SIG-M5 treated with dmso at 0.1 percent for 504 hours (cell line): ENCODE data around the gene KANSL2.
"Not testable (repeated sequence)": the region's sequence is repeated elsewhere in the genome, so short reads cannot be mapped to it uniquely, and the experiment has no call there.

Experiments used
- DNase-seq: peaks from one replicate; lab custom pipeline; 2025; ENCODE audit not compliant: unreplicated experiment; lab: John Stamatoyannopoulos, UW

KANSL2 gene

GRCh38 chr12:48681710-48682532, at the start of gene KANSL2:
Gene KANSL2, minus strand, starts transcription at chr12:48682238. Its CDS starts 606 bp downstream, at chr12:48681632.
- DNase-seq = peak; percentile 99

- DNase-seq = no peak
These were observed 46.8 kb upstream of the KANSL2 start for GRCh38 chr12:48728807-48729206.

GRCh38 chr12:48720737-48721136, 38.7 kb upstream of the KANSL2 start:
- not testable (repeated sequence) for DNase-seq

GRCh38 chr12:48720171-48720570, 38.1 kb upstream of the KANSL2 start:
- DNase-seq = not testable (repeated sequence)

GRCh38 chr12:48719002-48719401, 37.0 kb upstream of the KANSL2 start:
- DNase-seq = not testable (repeated sequence)

- DNase-seq = no peak
These were observed 35.2 kb upstream of the KANSL2 start for GRCh38 chr12:48717252-48717695.

- peak; percentile 100 for DNase-seq
These were observed 34.6 kb upstream of the KANSL2 start, which contains the start of gene CCNT1 for GRCh38 chr12:48716493-48717251. Gene CCNT1, minus strand, starts transcription at chr12:48716707. Its CDS starts 32 bp downstream, at chr12:48716675.

GRCh38 chr12:48716168-48716492, 34.1 kb upstream of the KANSL2 start:
- no peak for DNase-seq

- DNase-seq = no peak
These were observed 30.2 kb upstream of the KANSL2 start for GRCh38 chr12:48712209-48712608.

- DNase-seq = not testable (repeated sequence)
These were observed 16.8 kb upstream of the KANSL2 start for GRCh38 chr12:48698822-48699221.

GRCh38 chr12:48696626-48697025, 14.6 kb upstream of the KANSL2 start:
- DNase-seq = peak; percentile 89

- DNase-seq = no peak
These were observed 13.8 kb upstream of the KANSL2 start for GRCh38 chr12:48695859-48696258.

- DNase-seq = no peak
These were observed 12.0 kb upstream of the KANSL2 start for GRCh38 chr12:48694038-48694437.

GRCh38 chr12:48693572-48693971, 11.5 kb upstream of the KANSL2 start:
- DNase-seq = no peak

- DNase-seq = no peak
These were observed 9.9 kb upstream of the KANSL2 start for GRCh38 chr12:48691826-48692487.

- no peak for DNase-seq
These were observed 9.0 kb upstream of the KANSL2 start for GRCh38 chr12:48690990-48691389.

- no peak for DNase-seq
These were observed 8.4 kb upstream of the KANSL2 start for GRCh38 chr12:48690436-48690835.

- DNase-seq = no peak
These were observed 6.8 kb upstream of the KANSL2 start for GRCh38 chr12:48688836-48689235.

GRCh38 chr12:48687592-48687991, 5.6 kb upstream of the KANSL2 start:
- no peak for DNase-seq

GRCh38 chr12:48686615-48687334, 4.7 kb upstream of the KANSL2 start:
- no peak for DNase-seq

GRCh38 chr12:48686037-48686595, 4.1 kb upstream of the KANSL2 start:
- no peak for DNase-seq
